KBM-7 (cell line): ENCODE data around the gene ANXA5.

Source experiments
- DNase-seq: peaks from one replicate; pipeline ENCODE4 v3.0.0-alpha.2; 2015
- in situ Hi-C: fragments of 300-500 bp; cut with MboI; formaldehyde crosslinking; loops from 2 replicates; pipeline ENCODE4 v1.14.3; 2020; ENCODE audit warnings: low sequenced_read_pairs, low pct_unique_long_range_greater_than_20kb, mixed read lengths

Gene ANXA5

GRCh38 chr4:121654738-121655137, 42.0 kb downstream of the ANXA5 start:
- DNase-seq, result no peak
- in situ Hi-C loops, result no loop called here

GRCh38 chr4:121653986-121654385, 42.8 kb downstream of the ANXA5 start:
- in situ Hi-C loops, result no loop called here
- DNase-seq, result no peak

DNA sequence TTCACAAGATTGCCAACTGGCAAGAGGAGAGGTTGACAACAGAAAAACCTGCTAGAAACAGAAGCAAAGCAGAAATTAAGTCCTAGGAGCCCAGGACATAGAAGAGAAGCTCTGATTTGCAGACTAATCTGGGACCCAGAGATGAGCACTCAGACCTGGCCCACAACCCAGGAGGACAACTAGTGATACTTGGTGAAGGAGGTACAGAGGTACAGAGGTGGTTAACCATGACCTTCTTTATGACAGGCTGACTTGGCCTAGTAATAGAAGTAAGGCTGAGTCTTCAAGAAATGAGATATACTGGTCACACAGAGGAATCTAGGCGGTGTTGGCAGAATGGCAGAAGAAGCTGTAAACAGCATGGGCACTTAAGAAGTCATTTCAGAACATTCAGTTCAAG, 43.6 kb downstream of the ANXA5 start:
- DNase-seq, result no peak
- in situ Hi-C loops, result no loop called here

- DNase-seq, result no peak
- in situ Hi-C loops, result no loop called here
Observed at GRCh38 chr4:121651597-121651996, 45.2 kb downstream of the ANXA5 start.

DNA sequence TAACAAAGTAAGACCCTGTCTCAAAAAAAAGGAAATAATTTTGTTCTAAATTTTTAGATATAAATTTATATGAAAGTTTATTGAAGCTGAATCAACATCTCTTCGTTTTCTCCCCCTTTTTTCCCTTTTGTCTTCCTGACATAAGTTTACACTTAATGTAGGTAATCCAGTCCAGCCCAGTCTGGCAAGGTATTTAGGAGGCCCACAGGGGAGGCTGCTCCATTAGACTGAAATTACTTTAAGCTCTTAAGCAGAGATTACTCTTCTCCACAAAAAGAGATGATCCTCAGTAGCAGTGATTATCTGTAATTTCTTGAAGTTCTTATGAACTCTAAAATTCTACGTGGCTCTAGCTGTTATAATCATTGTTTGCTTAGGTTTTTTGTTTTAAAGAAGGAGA, 46.0 kb downstream of the ANXA5 start:
- in situ Hi-C loops, result no loop called here
- DNase-seq, result no peak

- no peak for DNase-seq
- in situ Hi-C loops, result no loop called here
Observed at GRCh38 chr4:121648516-121648915, 48.3 kb downstream of the ANXA5 start.

GRCh38 chr4:121642876-121643585, 53.7 kb downstream of the ANXA5 start:
- DNase-seq, result no peak
- in situ Hi-C loops, result no loop called here

GRCh38 chr4:121642292-121642691, 54.5 kb downstream of the ANXA5 start:
- no peak for DNase-seq
- in situ Hi-C loops, result no loop called here

DNA sequence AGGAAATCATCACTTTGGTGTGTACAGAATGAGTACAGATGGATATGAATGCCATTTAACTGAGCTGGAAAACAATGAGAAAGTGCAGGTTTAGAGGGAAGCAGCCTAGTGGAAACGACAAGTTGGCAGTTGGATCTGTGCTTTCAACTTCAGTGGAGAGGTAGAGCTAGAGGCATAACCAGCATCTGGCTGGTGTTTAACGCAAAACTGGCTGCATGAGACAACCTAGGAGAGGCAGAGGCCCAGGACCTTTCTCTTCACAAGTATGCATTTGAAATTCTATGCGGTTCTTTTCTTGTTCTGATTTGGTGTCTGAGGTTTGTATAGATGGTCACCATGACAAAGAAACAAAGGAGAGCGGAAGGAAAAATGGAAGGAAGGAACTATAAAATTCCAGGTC, 63.1 kb downstream of the ANXA5 start:
- in situ Hi-C loops, result no loop called here
- DNase-seq, result no peak

DNA sequence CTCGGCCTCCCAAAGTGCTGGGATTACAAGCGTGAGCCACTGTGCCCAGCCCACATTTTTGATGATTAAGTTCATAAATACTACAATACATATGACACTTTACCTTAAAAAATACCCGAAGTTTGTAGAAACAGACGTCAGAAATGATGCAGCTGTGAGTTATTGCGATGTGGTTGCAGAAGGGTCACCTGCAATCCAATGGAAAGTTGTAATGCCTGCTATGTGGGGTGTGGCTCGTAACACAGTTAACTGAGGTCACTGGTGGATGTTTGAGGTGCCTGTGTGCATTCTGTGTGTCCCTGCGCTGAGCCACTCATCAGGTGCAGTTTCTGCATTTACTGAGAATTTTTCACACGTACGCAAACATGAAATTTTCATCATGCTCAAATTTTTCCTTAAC, 64.1 kb downstream of the ANXA5 start:
- in situ Hi-C loops, result no loop called here
- DNase-seq, result no peak
